Common myeloid progenitor, CD34-positive (primary cell): ENCODE measurements around the gene UCKL1.
A peak's percentile ranks its signal among the peaks of the same experiment; 100 is the strongest.

Source experiments
- CTCF ChIA-PET: fragments of 350-600 bp; sonication (Branson Sonifier 250); formaldehyde crosslinking; loops from one replicate; lab custom pipeline; 2021; ENCODE audit warnings: antibody characterized with exemption; lab: Charles Lee
- POLR2A ChIA-PET: fragments of 350-600 bp; sonication (Branson Sonifier 250); formaldehyde crosslinking; loops from one replicate; lab custom pipeline; 2021; ENCODE audit warnings: antibody characterized with exemption; lab: Charles Lee
- DNase-seq, 3 donors: peaks; one replicate each; pipeline versions ENCODE4 v3.0.0 to v3.0.0-alpha.2; 2013
- H3K27ac ChIP-seq, 2 experiments: 1 replicate in 1 of 2; 2 replicates in 1 of 2; pipeline ENCODE4 v1.7.0; 2013; ENCODE audit warnings: inconsistent platforms in 2 of 2, low read length in 2 of 2, mild to moderate bottlenecking in 2 of 2, low read depth in 1 of 2, moderate library complexity in 1 of 2; ENCODE audit not compliant: severe bottlenecking in 2 of 2, insufficient read depth in 1 of 2, poor library complexity in 1 of 2
- H3K27me3 ChIP-seq, 5 experiments: replicated peaks in 2 of 5; 1 replicate in 3 of 5; 2 replicates in 2 of 5; pipeline versions ENCODE4 v1.6.1 to v1.7.0; 2013; ENCODE audit warnings: low read length in 4 of 5, mild to moderate bottlenecking in 2 of 5, moderate library complexity in 2 of 5, inconsistent platforms in 1 of 5; ENCODE audit not compliant: insufficient read depth in 5 of 5, control insufficient read depth in 4 of 5
- H3K36me3 ChIP-seq, 4 experiments: 1 replicate in 2 of 4; 2 replicates in 2 of 4; pipeline versions ENCODE4 v1.6.1 to v1.7.0; 2013; ENCODE audit warnings: low read length in 3 of 4, control low read depth in 1 of 4, mild to moderate bottlenecking in 1 of 4; ENCODE audit not compliant: control insufficient read depth in 4 of 4, insufficient read depth in 4 of 4
- H3K4me1 ChIP-seq, 4 experiments: 1 replicate in 3 of 4; 2 replicates in 1 of 4; pipeline versions ENCODE4 v1.6.1 to v1.7.1; 2013; ENCODE audit warnings: low read length in 3 of 4, mild to moderate bottlenecking in 3 of 4, control low read depth in 1 of 4, inconsistent platforms in 1 of 4, moderate library complexity in 1 of 4; ENCODE audit not compliant: control insufficient read depth in 4 of 4, insufficient read depth in 4 of 4; ENCODE audit errors: control extremely low read depth in 1 of 4
- H3K4me3 ChIP-seq, 7 experiments: 1 replicate in 4 of 7; 2 replicates in 3 of 7; pipeline versions ENCODE4 v1.5.1 to v1.7.0; 2013; ENCODE audit warnings: mild to moderate bottlenecking in 7 of 7, low read length in 6 of 7, moderate library complexity in 6 of 7, inconsistent platforms in 2 of 7, low read depth in 2 of 7, control low read depth in 1 of 7; ENCODE audit not compliant: insufficient read depth in 4 of 7, control insufficient read depth in 1 of 7; ENCODE audit errors: extremely low read depth in 1 of 7
- H3K9me3 ChIP-seq, 5 experiments: 1 replicate in 4 of 5; 2 replicates in 1 of 5; pipeline versions ENCODE4 v1.6.1 to v1.7.1; 2013; ENCODE audit warnings: low read length in 4 of 5, mild to moderate bottlenecking in 2 of 5, inconsistent platforms in 1 of 5, low read depth in 1 of 5, moderate library complexity in 1 of 5; ENCODE audit not compliant: control insufficient read depth in 4 of 5, insufficient read depth in 2 of 5; ENCODE audit errors: control extremely low read depth in 1 of 5
- WGBS: methylation state at CpG from one replicate; pipeline ENCODE4 v1.1.5; 2013; ENCODE audit not compliant: insufficient coverage; 5-methylcytosine and 5-hydroxymethylcytosine counted together

Gene UCKL1

DNA sequence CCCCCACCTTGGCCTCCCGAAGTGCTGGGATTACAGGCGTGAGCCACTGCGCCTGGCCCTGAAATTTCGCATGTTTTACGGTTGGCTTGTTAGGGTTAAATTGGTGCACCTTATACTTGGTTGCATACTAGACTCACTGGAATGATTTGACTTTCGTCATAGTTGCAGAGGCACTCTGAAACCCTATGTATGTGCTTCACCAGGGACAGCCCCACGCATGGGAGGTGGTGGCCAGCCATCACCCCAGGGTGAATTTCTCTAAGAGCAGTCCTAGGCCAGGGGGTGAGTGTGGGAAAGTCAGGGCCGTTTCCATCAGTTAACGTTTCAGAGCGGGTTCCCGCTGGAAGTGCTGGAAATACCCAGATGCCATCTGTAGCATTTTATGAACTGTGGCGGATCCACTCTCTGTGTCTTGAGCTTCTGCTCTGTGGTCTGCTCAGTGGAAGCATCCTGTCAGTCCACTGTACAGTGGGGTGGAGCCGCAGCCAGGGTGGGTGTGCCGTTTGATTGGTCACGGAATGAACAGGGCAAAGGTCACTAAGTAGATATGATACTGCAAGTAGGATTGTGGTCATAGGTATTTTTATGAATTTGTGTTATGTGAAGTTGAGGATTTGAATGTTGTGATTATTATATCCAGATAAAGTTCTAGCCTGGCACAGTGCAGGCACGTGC, 48.1 kb downstream of the UCKL1 start:
- Histone ChIP-seq H3K4me3 (no peak overlapping the region), H3K4me1 (peaks cover 0 to 12% (median 6%) of the 10 kb centered on the region in 4 experiments), H3K36me3 (peaks cover 0 to 6% (median 0%) of the 10 kb centered on the region in 4 experiments), H3K27me3 (no peaks in the 10 kb centered on the region), H3K9me3 (no peaks in the 10 kb centered on the region), H3K27ac (no peak overlapping the region)
- POLR2A ChIA-PET = no interaction called here
- CTCF ChIA-PET = interaction anchor here (0.7 to 4.9 kb wide), 10 partner anchors 9 to 213 kb away, joined by 3 to 21 read pairs (median 3); partner anchors contain the start of gene PRPF6
- 92% methylated on average over 13 of the region's 16 CpGs for WGBS
- DNase-seq = no peak

DNA sequence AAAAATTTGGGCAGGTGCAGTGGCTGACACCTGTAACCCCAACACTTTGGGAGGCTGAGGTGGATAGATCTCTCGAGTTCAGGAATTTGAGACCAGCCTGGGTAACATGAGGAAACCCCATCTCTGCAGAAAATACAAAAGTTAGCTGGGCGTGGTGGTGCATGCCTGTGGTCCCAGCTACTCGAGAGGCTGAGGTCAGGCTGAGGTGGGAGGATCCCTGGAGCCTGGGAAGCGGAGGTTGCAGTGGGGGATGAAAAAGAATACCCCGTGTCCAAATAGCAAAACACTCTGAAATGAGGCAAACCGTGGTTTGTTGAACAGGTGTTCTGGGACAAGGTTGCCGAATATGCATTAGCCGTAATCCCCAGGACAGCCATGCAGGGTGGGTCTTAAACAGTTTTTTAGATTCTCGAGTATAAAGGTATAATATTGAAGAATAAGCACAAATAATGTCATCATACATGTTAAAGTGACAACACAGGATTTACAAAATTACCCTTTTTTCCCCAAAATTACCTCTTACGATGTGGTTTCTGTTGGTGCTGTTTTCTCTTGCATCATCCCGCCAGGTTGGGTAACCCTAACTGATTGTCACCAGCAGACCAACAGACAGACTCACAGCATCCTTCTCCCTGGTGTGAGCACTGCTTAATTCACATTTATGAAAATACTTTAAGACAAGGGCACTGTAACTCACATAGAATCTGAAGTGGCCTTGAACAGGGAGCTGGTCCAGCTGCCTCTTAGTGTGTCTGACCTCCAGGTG, 52.2 kb downstream of the UCKL1 start:
- Histone ChIP-seq H3K36me3 (peaks cover 0 to 10% (median 0%) of the 10 kb centered on the region in 4 experiments), H3K9me3 (no peaks in the 10 kb centered on the region), H3K4me1 (peaks cover 0 to 30% (median 6%) of the 10 kb centered on the region in 4 experiments), H3K27ac (no peak overlapping the region), H3K27me3 (no peaks in the 10 kb centered on the region), H3K4me3 (no peak overlapping the region)
- POLR2A ChIA-PET = no interaction called here
- DNase-seq = no peak
- WGBS = 96% methylated on average over 7 of the region's 11 CpGs
- CTCF ChIA-PET = interaction anchor here (0.7 to 1.4 kb wide), 3 partner anchors 11 to 70 kb away, joined by 3 to 6 read pairs (median 3); no protein-coding TSS in a partner anchor

DNA sequence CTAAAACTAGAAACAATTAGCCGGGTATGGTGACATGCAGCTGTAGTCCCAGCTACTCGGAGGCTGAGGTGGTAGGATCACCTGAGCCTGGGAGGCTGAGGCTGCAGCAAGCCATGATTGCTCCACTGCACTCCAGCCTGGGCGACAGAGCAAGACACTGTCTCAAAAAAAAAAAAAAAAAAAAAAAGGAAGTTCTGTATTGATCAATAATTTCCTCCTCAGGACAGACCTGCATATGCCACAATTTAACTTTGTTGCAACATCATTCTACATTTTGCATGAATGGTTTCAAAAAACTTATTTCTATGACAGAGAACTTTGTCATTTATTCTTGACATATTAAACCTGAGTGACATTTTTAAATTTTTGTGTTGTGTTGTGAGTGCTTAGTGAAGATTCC, 55.8 kb downstream of the UCKL1 start:
- Histone ChIP-seq H3K4me1 (peaks cover 13 to 60% (median 21%) of the 10 kb centered on the region in 4 experiments), H3K36me3 (peaks cover 0 to 16% (median 0%) of the 10 kb centered on the region in 4 experiments), H3K27ac (no peak overlapping the region), H3K9me3 (no peaks in the 10 kb centered on the region), H3K27me3 (no peaks in the 10 kb centered on the region), H3K4me3 (no peak overlapping the region)
- 74% methylated on average over 3 of the region's 3 CpGs for WGBS
- no peak for DNase-seq
- ChIA-PET CTCF (interaction anchor here (1.0 to 1.3 kb wide), 2 partner anchors 79 to 84 kb away, joined by 3 read pairs; partner anchors contain the start of gene SAMD10), POLR2A (no interaction called here)

DNA sequence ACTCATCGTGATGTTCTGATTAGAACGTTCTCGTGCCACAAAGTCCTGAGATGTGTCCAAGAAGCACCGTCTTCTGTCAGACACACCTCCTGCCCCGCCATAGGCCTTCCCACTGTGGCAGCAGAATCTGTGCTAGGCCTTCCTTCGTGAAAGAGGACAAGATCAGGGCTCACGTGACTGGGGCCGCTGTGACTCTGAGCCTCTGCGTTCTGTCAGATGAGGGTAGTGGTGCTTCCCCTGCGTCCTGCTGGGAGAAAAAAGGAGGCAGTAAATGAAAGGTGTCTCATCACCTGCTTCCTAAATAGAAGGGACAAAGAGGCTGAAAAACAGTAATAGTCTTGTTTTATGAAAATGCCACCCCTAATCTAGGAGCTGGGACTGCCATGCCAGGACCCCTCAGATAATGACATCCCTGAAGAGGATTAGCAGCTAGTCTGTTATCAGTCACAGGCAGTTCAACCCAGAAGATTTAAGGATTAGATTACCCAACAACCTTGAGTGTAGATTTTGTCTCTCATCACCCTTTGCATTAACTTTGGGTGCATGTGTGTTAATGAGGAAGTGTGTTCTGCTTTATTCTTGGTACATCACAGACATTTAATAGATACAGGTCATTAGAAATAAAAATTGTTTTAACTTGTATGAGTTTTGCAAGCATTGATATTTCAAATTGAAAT, 57.2 kb downstream of the UCKL1 start:
- ChIA-PET CTCF (interaction anchor here (1.1 kb wide), 1 partner anchor 81 kb away, joined by 3 read pairs; no protein-coding TSS in a partner anchor), POLR2A (no interaction called here)
- Histone ChIP-seq H3K4me3 (no peak overlapping the region), H3K36me3 (peaks cover 0 to 16% (median 0%) of the 10 kb centered on the region in 4 experiments), H3K27me3 (no peaks in the 10 kb centered on the region), H3K4me1 (peaks cover 13 to 62% (median 27%) of the 10 kb centered on the region in 4 experiments), H3K9me3 (no peaks in the 10 kb centered on the region), H3K27ac (no peak overlapping the region)
- 89% methylated on average over 10 of the region's 10 CpGs for WGBS
- peak in 1 of 3 donors; percentile 19 for DNase-seq

DNA sequence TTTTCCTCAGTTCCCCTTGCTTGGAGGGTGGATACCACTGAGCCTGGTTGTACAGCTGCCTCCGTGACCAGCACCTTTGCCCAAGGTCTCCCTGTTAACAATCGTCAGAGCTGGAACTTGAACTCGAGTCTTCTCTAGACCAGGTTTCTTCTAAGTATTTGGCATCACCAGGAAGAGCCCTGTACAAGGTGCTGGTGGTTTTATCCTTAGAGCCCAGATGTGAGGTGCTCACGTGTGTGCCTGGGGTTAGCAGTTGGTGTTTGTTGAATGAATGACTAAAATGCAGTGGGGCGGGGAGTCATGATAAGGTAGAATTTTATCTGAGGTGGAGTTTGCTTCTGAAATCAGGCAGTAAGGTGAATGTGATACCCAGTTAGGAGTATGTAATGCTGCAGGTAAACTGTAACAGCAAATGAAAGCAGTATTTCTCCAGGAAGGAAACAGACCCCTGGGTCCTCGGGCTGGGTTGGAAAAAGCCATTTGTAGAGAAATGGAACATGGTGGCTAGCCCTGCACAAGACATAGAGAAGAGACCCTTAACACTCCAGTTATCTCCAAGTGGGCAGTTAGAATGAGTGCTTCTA, 58.1 kb downstream of the UCKL1 start:
- H3K4me3 ChIP-seq = no peak overlapping the region
- H3K36me3 ChIP-seq = peaks cover 0 to 16% (median 0%) of the 10 kb centered on the region in 4 experiments
- no peak overlapping the region for H3K27ac ChIP-seq
- DNase-seq = no peak
- CTCF ChIA-PET = interaction anchor here (1.0 kb wide), 1 partner anchor 10 kb away, joined by 4 read pairs; no protein-coding TSS in a partner anchor
- peaks cover 13 to 60% (median 29%) of the 10 kb centered on the region in 4 experiments for H3K4me1 ChIP-seq
- H3K9me3 ChIP-seq = no peaks in the 10 kb centered on the region
- POLR2A ChIA-PET = no interaction called here
- H3K27me3 ChIP-seq = no peaks in the 10 kb centered on the region
- 100% methylated on average over 6 of the region's 6 CpGs for whole genome bisulfite sequencing

DNA sequence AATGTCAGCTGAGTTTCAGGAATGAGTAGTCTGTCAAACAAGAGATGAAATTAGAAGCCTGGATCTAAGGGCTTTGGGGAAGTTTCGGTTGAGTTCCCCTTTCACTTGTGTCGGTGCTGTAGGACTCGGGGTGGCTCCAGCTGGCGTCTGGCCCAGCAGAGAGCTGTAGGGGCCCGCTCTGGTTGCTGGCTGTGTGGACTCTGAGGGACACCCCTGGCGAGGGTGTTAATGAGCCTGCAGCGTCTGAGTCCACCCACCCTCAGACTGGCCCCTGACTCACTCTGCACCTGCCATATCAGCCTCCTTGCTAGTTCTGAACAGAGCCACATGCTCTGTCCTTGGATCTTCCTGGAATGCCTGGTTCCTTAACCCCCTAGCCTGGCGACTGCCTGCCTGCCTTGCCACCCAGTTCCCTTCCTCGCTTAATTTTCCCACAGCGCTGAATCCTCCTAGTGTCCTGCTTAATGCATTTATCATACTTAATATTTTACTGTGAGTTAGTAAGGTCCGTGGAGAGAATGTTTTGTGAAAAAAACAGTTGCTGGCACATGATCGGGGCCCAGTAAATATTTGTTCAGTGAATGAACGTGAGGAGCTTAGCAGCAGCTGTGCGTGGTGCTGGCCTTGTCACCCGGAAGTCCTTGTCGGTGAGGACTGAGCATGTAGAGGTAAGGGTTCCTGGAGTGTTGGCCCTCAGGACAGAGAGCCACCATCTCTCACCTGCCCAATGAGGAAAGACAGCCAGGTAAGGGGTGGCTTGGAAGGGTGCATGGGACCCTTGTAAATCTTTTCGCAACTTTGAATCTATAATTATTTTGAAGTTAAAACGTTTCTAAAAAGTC, 59.7 kb downstream of the UCKL1 start:
- Histone ChIP-seq H3K27me3 (no peaks in the 10 kb centered on the region), H3K4me3 (peak overlapping the region in 6 of 7 experiments; percentile 64 to 89 (median 76)), H3K4me1 (peaks cover 13 to 58% (median 28%) of the 10 kb centered on the region in 4 experiments), H3K36me3 (peaks cover 0 to 20% (median 6%) of the 10 kb centered on the region in 4 experiments), H3K27ac (peak overlapping the region; percentile 9 to 80), H3K9me3 (no peaks in the 10 kb centered on the region)
- peak; percentile 69 to 85 (median 85) for DNase-seq
- CTCF ChIA-PET = interaction anchor here (0.6 to 2.9 kb wide), 7 partner anchors 12 to 212 kb away, joined by 3 to 7 read pairs (median 3); partner anchors contain the start of gene TPD52L2
- WGBS = 0% methylated on average over 8 of the region's 18 CpGs
- POLR2A ChIA-PET = interaction anchor here (0.6 kb wide), 1 partner anchor 433 kb away, joined by 3 read pairs; no protein-coding TSS in a partner anchor
